A549 (cell line): ENCODE measurements around the gene RGS17.

Source experiments
- CHD2 ChIP-seq: fragments of 150-350 bp; IDR thresholded peaks from 2 replicates; pipeline ENCODE4 v1.6.1; 2014; ENCODE audit warnings: low read length; ENCODE audit not compliant: partially characterized antibody
- CHD4 ChIP-seq: fragments of 200-600 bp; sonication (generic); IDR thresholded peaks from 2 replicates; pipeline ENCODE4 v1.6.1; 2016; ENCODE audit warnings: antibody characterized with exemption, mild to moderate bottlenecking, borderline replicate concordance
- EP300 ChIP-seq, 2 experiments: fragments of >200 bp; sonication (Bioruptor Twin); formaldehyde crosslinking; IDR thresholded peaks; 2 replicates in 1 of 2; 3 replicates in 1 of 2; pipeline ENCODE4 v1.6.1; 2016 to 2017
- KDM5A ChIP-seq: fragments of 200-600 bp; sonication (generic); IDR thresholded peaks from 2 replicates; pipeline ENCODE4 v1.6.1; 2016; ENCODE audit warnings: antibody characterized with exemption, mild to moderate bottlenecking
- MYC ChIP-seq: IDR thresholded peaks from 2 replicates; pipeline ENCODE4 v1.6.1; 2012; ENCODE audit warnings: mild to moderate bottlenecking, inconsistent platforms, low read length, improper control_type of control experiment, borderline replicate concordance
- POLR2A ChIP-seq: IDR thresholded peaks from 2 replicates; pipeline ENCODE4 v1.6.1; 2012; ENCODE audit warnings: mild to moderate bottlenecking, low read length
- ZC3H11A ChIP-seq: fragments of 450-650 bp; IDR thresholded peaks from 2 replicates; pipeline ENCODE4 v1.6.1; 2014; ENCODE audit warnings: antibody characterized with exemption, mild to moderate bottlenecking
- TF ChIP-seq, protein P1 (sequence below): fragments of >200 bp; sonication (Bioruptor Twin); formaldehyde crosslinking; IDR thresholded peaks from 3 replicates; pipeline ENCODE4 v1.5.1; 2016

DNA sequence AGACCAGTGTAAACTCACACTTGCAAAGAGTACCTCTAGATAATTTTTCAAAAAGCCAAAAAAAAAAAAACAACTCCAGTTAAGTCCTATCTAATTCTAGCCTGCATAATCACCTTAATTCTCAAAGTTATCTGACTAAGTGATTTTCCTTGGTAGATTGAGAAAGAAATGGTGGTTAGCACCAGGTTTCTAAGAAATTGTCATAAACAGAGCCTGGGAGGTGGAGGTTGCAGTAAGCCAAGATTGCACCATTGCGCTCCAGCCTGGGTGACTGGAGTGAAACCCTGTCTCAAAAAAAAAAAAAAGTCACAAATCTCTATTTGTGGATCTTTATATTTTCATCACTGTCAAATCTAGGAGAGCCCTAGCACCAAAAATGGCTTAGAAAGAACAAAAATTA, 157.2 kb downstream of the RGS17 start:
- TF ChIP-seq POLR2A (no peak), MYC (no peak), ZC3H11A (no peak), EP300 (IDR thresholded peaks at IDR 0.05) (no peak), KDM5A (no peak), CHD4 (no peak), CHD2 (no peak)
- TF ChIP-seq, protein P1, sequence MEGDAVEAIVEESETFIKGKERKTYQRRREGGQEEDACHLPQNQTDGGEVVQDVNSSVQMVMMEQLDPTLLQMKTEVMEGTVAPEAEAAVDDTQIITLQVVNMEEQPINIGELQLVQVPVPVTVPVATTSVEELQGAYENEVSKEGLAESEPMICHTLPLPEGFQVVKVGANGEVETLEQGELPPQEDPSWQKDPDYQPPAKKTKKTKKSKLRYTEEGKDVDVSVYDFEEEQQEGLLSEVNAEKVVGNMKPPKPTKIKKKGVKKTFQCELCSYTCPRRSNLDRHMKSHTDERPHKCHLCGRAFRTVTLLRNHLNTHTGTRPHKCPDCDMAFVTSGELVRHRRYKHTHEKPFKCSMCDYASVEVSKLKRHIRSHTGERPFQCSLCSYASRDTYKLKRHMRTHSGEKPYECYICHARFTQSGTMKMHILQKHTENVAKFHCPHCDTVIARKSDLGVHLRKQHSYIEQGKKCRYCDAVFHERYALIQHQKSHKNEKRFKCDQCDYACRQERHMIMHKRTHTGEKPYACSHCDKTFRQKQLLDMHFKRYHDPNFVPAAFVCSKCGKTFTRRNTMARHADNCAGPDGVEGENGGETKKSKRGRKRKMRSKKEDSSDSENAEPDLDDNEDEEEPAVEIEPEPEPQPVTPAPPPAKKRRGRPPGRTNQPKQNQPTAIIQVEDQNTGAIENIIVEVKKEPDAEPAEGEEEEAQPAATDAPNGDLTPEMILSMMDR, result no peak
